HG03432 (cell line): Measurements from ENCODE around the gene MYO19.
A peak's percentile ranks its signal among the peaks of the same experiment; 100 is the strongest.

ENCODE experiments used
- ATAC-seq: cut with Tn5 transposase; IDR thresholded peaks from one replicate; pipeline ENCODE4 v1.9.1; 2021; ENCODE audit warnings: mild to moderate bottlenecking, moderate library complexity; ENCODE audit not compliant: unreplicated experiment

The MYO19 gene

GRCh38 chr17:36534840-36535668, at the start of gene MYO19, which contains the start of gene PIGW:
TSS of gene MYO19 (minus strand) at chr17:36534868. CDS start at chr17:36532538, 2,330 bp downstream.
TSS of gene PIGW (plus strand) at chr17:36534987. CDS start at chr17:36537102, 2,115 bp downstream.
- peak; percentile 73 for ATAC-seq

- no peak for ATAC-seq
Measured at GRCh38 chr17:36583787-36584186, 49.1 kb upstream of the MYO19 start.

GRCh38 chr17:36578671-36579070, 44.0 kb upstream of the MYO19 start:
- ATAC-seq: no peak

- ATAC-seq: no peak
Measured at GRCh38 chr17:36576793-36577192, 42.1 kb upstream of the MYO19 start.

- ATAC-seq: no peak
Measured at GRCh38 chr17:36575028-36575427, 40.4 kb upstream of the MYO19 start.

GRCh38 chr17:36566081-36566480, 31.4 kb upstream of the MYO19 start:
- no peak for ATAC-seq

GRCh38 chr17:36553459-36553858, 18.8 kb upstream of the MYO19 start:
- ATAC-seq: no peak

GRCh38 chr17:36550491-36551417, 16.1 kb upstream of the MYO19 start:
- no peak for ATAC-seq

GRCh38 chr17:36547776-36548175, 13.1 kb upstream of the MYO19 start:
- ATAC-seq: no peak

- ATAC-seq: no peak
Measured at GRCh38 chr17:36546418-36547093, 11.9 kb upstream of the MYO19 start.

GRCh38 chr17:36545465-36546417, 11.1 kb upstream of the MYO19 start:
- ATAC-seq: peak; percentile 72

- ATAC-seq: no peak
Measured at GRCh38 chr17:36545077-36545464, 10.4 kb upstream of the MYO19 start.

- ATAC-seq: peak; percentile 59
Measured at GRCh38 chr17:36544307-36545076, 9.8 kb upstream of the MYO19 start, which contains the start of gene GGNBP2. TSS of gene GGNBP2 (plus strand) at chr17:36544919. CDS start at chr17:36545725, 806 bp downstream.

GRCh38 chr17:36544044-36544306, 9.3 kb upstream of the MYO19 start:
- peak; percentile 13 for ATAC-seq

GRCh38 chr17:36542755-36543154, 8.1 kb upstream of the MYO19 start:
- no peak for ATAC-seq

GRCh38 chr17:36540696-36541095, 6.0 kb upstream of the MYO19 start:
- ATAC-seq: no peak

- ATAC-seq: peak; percentile 8
Measured at GRCh38 chr17:36535669-36536081, 1.0 kb upstream of the MYO19 start.

GRCh38 chr17:36533935-36534839, 481 bp downstream of the MYO19 start:
- ATAC-seq: peak; percentile 37
